MM.1S (cell line): ENCODE measurements around the gene NDUFC2.
A peak's percentile ranks its signal among the peaks of the same experiment; 100 is the strongest.

Experiments used
- DNase-seq: peaks from one replicate; pipeline ENCODE4 v3.0.0-alpha.2; 2015
- H2AFZ ChIP-seq: fragments of 300-600 bp; sonication (generic); 2 replicates; pipeline ENCODE4 v1.6.0; 2016; ENCODE audit warnings: antibody characterized with exemption, low read length
- H3F3A ChIP-seq: fragments of 300-600 bp; sonication (generic); 2 replicates; pipeline ENCODE4 v1.6.1; 2016; ENCODE audit warnings: mild to moderate bottlenecking, antibody characterized with exemption, low read length, moderate library complexity, mixed read lengths; ENCODE audit not compliant: insufficient read depth
- H3K27ac ChIP-seq: fragments of 300-600 bp; sonication (generic); 2 replicates; pipeline ENCODE4 v1.5.1; 2016; ENCODE audit warnings: mild to moderate bottlenecking, low read length
- H3K27me3 ChIP-seq: fragments of 300-600 bp; sonication (generic); replicated peaks from 2 replicates; pipeline ENCODE4 v1.6.0; 2016; ENCODE audit warnings: low read length; ENCODE audit not compliant: insufficient read depth
- H3K36me3 ChIP-seq: fragments of 300-600 bp; sonication (generic); replicated peaks from 2 replicates; pipeline ENCODE4 v1.6.1; 2016; ENCODE audit warnings: mild to moderate bottlenecking, low read length, mixed read lengths; ENCODE audit not compliant: insufficient read depth
- H3K4me1 ChIP-seq: fragments of 300-600 bp; sonication (generic); 2 replicates; pipeline ENCODE4 v1.6.1; 2016; ENCODE audit warnings: low read length, mixed read lengths
- H3K4me2 ChIP-seq: fragments of 300-600 bp; sonication (generic); 2 replicates; pipeline ENCODE4 v1.6.0; 2016; ENCODE audit warnings: low read depth, low read length
- H3K4me3 ChIP-seq: fragments of 300-600 bp; sonication (generic); 2 replicates; pipeline ENCODE4 v1.5.1; 2016; ENCODE audit warnings: low read length, mixed read lengths
- H3K79me2 ChIP-seq: fragments of 300-600 bp; sonication (generic); 2 replicates; pipeline ENCODE4 v1.6.1; 2016; ENCODE audit warnings: mixed run types, low read length, mixed read lengths
- H3K9ac ChIP-seq: fragments of 300-600 bp; sonication (generic); 2 replicates; pipeline ENCODE4 v1.6.1; 2016; ENCODE audit warnings: low read length, mixed read lengths
- H3K9me2 ChIP-seq: fragments of 300-600 bp; sonication (generic); replicated peaks from 2 replicates; pipeline ENCODE4 v1.6.1; 2016; ENCODE audit warnings: mild to moderate bottlenecking, low read length, mixed read lengths; ENCODE audit not compliant: insufficient read depth
- H3K9me3 ChIP-seq: fragments of 300-600 bp; sonication (generic); replicated peaks from 2 replicates; pipeline ENCODE4 v1.6.1; 2016; ENCODE audit warnings: mild to moderate bottlenecking, low read length, mixed read lengths; ENCODE audit not compliant: insufficient read depth
- H4K20me1 ChIP-seq: fragments of 300-600 bp; sonication (generic); 2 replicates; pipeline ENCODE4 v1.6.1; 2016; ENCODE audit warnings: mild to moderate bottlenecking, low read length, moderate library complexity, mixed read lengths; ENCODE audit not compliant: insufficient read depth
- EZH2 ChIP-seq: fragments of 300-600 bp; sonication (generic); optimal IDR thresholded peaks from 2 replicates; pipeline ENCODE3; 2017; ENCODE audit warnings: low read depth, mild to moderate bottlenecking, antibody characterized with exemption, low read length, mixed read lengths
- EZH2phosphoT487 ChIP-seq: fragments of 300-600 bp; sonication (generic); IDR thresholded peaks from 2 replicates; pipeline ENCODE4 v1.6.1; 2018; ENCODE audit warnings: antibody characterized with exemption, low read length
- TF ChIP-seq, protein P1 (sequence below): fragments of 300-600 bp; sonication (generic); IDR thresholded peaks from 2 replicates; pipeline ENCODE4 v1.5.1; 2016; ENCODE audit warnings: antibody characterized with exemption, low read length, mixed read lengths

Gene NDUFC2

GRCh38 chr11:78083021-78083420 is 3.4 kb upstream of the NDUFC2 start:
- Histone ChIP-seq H3K9me2 (no peaks in the 10 kb centered on the region), H3K9me3 (no peaks in the 10 kb centered on the region), H3K4me2 (no peak overlapping the region), H4K20me1 (no peaks in the 10 kb centered on the region), H3K9ac (no peak overlapping the region), H3K4me1 (peaks cover 8% of the 10 kb centered on the region), H2AFZ (no peak overlapping the region), H3K36me3 (no peaks in the 10 kb centered on the region), H3K27me3 (no peaks in the 10 kb centered on the region), H3K27ac (no peak overlapping the region), H3F3A (no peaks in the 10 kb centered on the region), H3K79me2 (peaks cover 17% of the 10 kb centered on the region), H3K4me3 (no peak overlapping the region)
- DNase-seq = no peak
- TF ChIP-seq EZH2 (no peak), EZH2phosphoT487 (no peak)
- TF ChIP-seq, protein P1, sequence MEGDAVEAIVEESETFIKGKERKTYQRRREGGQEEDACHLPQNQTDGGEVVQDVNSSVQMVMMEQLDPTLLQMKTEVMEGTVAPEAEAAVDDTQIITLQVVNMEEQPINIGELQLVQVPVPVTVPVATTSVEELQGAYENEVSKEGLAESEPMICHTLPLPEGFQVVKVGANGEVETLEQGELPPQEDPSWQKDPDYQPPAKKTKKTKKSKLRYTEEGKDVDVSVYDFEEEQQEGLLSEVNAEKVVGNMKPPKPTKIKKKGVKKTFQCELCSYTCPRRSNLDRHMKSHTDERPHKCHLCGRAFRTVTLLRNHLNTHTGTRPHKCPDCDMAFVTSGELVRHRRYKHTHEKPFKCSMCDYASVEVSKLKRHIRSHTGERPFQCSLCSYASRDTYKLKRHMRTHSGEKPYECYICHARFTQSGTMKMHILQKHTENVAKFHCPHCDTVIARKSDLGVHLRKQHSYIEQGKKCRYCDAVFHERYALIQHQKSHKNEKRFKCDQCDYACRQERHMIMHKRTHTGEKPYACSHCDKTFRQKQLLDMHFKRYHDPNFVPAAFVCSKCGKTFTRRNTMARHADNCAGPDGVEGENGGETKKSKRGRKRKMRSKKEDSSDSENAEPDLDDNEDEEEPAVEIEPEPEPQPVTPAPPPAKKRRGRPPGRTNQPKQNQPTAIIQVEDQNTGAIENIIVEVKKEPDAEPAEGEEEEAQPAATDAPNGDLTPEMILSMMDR = no peak

- H3K4me1 ChIP-seq = peaks cover 8% of the 10 kb centered on the region
- no peak overlapping the region for H3K4me3 ChIP-seq
- no peaks in the 10 kb centered on the region for H3K9me2 ChIP-seq
- H3K79me2 ChIP-seq = peaks cover 26% of the 10 kb centered on the region
- no peak overlapping the region for H3K4me2 ChIP-seq
- H3K9ac ChIP-seq = no peak overlapping the region
- H3K9me3 ChIP-seq = no peaks in the 10 kb centered on the region
- no peak for DNase-seq
- TF ChIP-seq, protein P1 = no peak
- no peak for TF ChIP-seq EZH2phosphoT487
- no peak for TF ChIP-seq EZH2
- no peaks in the 10 kb centered on the region for H4K20me1 ChIP-seq
- H3K27ac ChIP-seq = no peak overlapping the region
- H3F3A ChIP-seq = no peaks in the 10 kb centered on the region
- H3K36me3 ChIP-seq = no peaks in the 10 kb centered on the region
- H2AFZ ChIP-seq = no peak overlapping the region
- H3K27me3 ChIP-seq = no peaks in the 10 kb centered on the region
These were observed 2.5 kb upstream of the NDUFC2 start for GRCh38 chr11:78082146-78082545.

DNA sequence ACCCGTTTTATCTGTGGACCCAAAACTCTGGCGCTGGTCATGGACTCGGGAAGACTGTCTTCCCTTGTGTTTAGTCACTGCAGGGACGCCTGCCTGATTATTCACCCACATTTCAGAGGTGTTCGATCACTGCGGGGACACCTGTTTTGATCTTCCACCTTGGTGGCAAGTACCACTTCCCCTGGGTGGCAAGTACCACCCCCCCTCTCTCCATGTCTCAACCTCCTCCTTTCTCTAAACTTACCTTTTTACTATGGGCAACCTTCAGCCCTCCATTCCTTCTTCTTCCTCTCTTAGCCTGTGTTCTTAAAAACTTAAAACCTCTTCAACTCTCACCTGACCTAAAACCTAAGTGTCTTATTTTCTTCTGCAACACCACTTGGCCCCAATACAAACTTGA is 1.9 kb upstream of the NDUFC2 start:
- TF ChIP-seq EZH2 (no peak), EZH2phosphoT487 (no peak)
- TF ChIP-seq, protein P1 = no peak
- H3K9me2 ChIP-seq = no peaks in the 10 kb centered on the region
- peaks cover 31% of the 10 kb centered on the region for H3K79me2 ChIP-seq
- H3K4me3 ChIP-seq = no peak overlapping the region
- peaks cover 8% of the 10 kb centered on the region for H3K4me1 ChIP-seq
- H3K27ac ChIP-seq = no peak overlapping the region
- H3K4me2 ChIP-seq = no peak overlapping the region
- H3K9ac ChIP-seq = no peak overlapping the region
- H3K9me3 ChIP-seq = no peaks in the 10 kb centered on the region
- DNase-seq = no peak
- H3K36me3 ChIP-seq = no peaks in the 10 kb centered on the region
- H3F3A ChIP-seq = no peaks in the 10 kb centered on the region
- H3K27me3 ChIP-seq = no peaks in the 10 kb centered on the region
- no peaks in the 10 kb centered on the region for H4K20me1 ChIP-seq
- H2AFZ ChIP-seq = peak overlapping the region; percentile 27; the same call in 1 of the 2 replicates
